ENCODE data around the gene ACY1. TPM values are rescaled to one million over a fixed set of nuclear protein-coding genes. Genes with fewer than 3 reads are reported as not detected.

Gene ACY1
- total and polyA plus RNA-seq, 2 donors (not counting 3 experiments of a cell fraction or from before 2014, with no cell fraction given) = 13.4 to 32.9 TPM

- Histone ChIP-seq H3K27me3 (ENCODE audit: control insufficient read depth in 2 of 2, insufficient read depth in 2 of 2, low read length in 2 of 2) (peaks cover 2 to 5% of the 10 kb centered on the region in 2 experiments), H3K9ac (replicated peaks; ENCODE audit: extremely low read depth, insufficient read depth, low read length) (no peak overlapping the region), H2AFZ (ENCODE audit: low read depth, low read length) (no peak overlapping the region), H3K4me3 (replicated peaks in 1 of 3; ENCODE audit: insufficient read depth in 1 of 3, low read depth in 1 of 3, low read length in 3 of 3) (no peak overlapping the region), H3K4me1 (ENCODE audit: control insufficient read depth, extremely low read depth, insufficient read depth, low read length) (no peaks in the 10 kb centered on the region), H3K79me2 (ENCODE audit: control insufficient read depth, insufficient read depth, low read length) (no peaks in the 10 kb centered on the region), H3K9me3 (replicated peaks; ENCODE audit: control insufficient read depth, insufficient read depth, low read length) (no peaks in the 10 kb centered on the region), H3K9me1 (replicated peaks; ENCODE audit: control insufficient read depth, extremely low read depth, insufficient read depth, low read length) (no peaks in the 10 kb centered on the region), H4K20me1 (replicated peaks; ENCODE audit: control insufficient read depth, extremely low read depth, insufficient read depth, low read length) (no peaks in the 10 kb centered on the region), H3K36me3 (ENCODE audit: control insufficient read depth in 2 of 2, extremely low read depth in 1 of 2, insufficient read depth in 2 of 2, low read length in 2 of 2) (no peaks in the 10 kb centered on the region), H3K4me2 (ENCODE audit: insufficient read depth, low read length) (no peak overlapping the region), H3K27ac (ENCODE audit: insufficient read depth, low read depth, low read length) (no peak overlapping the region)
- no peak for TF ChIP-seq MAX (IDR thresholded peaks at IDR 0.05; ENCODE audit: insufficient read depth, insufficient read length)
- TF ChIP-seq POLR2A (IDR thresholded peaks at IDR 0.05; ENCODE audit: low read depth, low read length) = no peak
- FAIRE-seq (no peak), DNase-seq (ENCODE audit: low read depth, low spot score) (no peak)
- ChIA-PET POLR2A (no interaction called here), CTCF (no interaction called here)
- intact Hi-C loops (cut with micrococcal nuclease) (loop anchor here (10.0 kb wide), 1 partner anchor 564 kb away; the partner anchor contains the start of gene MANF), dilution Hi-C loops (cut with MboI; ENCODE audit: extremely low pct_ligation_motif_present, low sequenced_read_pairs) (no loop called here)
- no TSS peak for BruUV-seq (replicated peaks)
Measured at GRCh38 chr3:51949121-51949520, 34.2 kb upstream of the ACY1 start.

GRCh38 chr3:51950899-51951298, 32.4 kb upstream of the ACY1 start:
- H3K9me3 ChIP-seq (replicated peaks; ENCODE audit: control insufficient read depth, insufficient read depth, low read length) = no peaks in the 10 kb centered on the region
- ChIA-PET CTCF (no interaction called here), POLR2A (no interaction called here)
- dilution Hi-C loops (cut with MboI; ENCODE audit: extremely low pct_ligation_motif_present, low sequenced_read_pairs) (no loop called here), intact Hi-C loops (cut with micrococcal nuclease) (no loop called here)
- FAIRE-seq (no peak), DNase-seq (ENCODE audit: low read depth, low spot score) (no peak)
- H3K79me2 ChIP-seq (ENCODE audit: control insufficient read depth, insufficient read depth, low read length) = no peaks in the 10 kb centered on the region
- no peaks in the 10 kb centered on the region for H3K4me1 ChIP-seq (ENCODE audit: control insufficient read depth, extremely low read depth, insufficient read depth, low read length)
- H3K4me2 ChIP-seq (ENCODE audit: insufficient read depth, low read length) = no peak overlapping the region
- H4K20me1 ChIP-seq (replicated peaks; ENCODE audit: control insufficient read depth, extremely low read depth, insufficient read depth, low read length) = no peaks in the 10 kb centered on the region
- no peak overlapping the region for H3K9ac ChIP-seq (replicated peaks; ENCODE audit: extremely low read depth, insufficient read depth, low read length)
- H3K4me3 ChIP-seq (replicated peaks in 1 of 3; ENCODE audit: insufficient read depth in 1 of 3, low read depth in 1 of 3, low read length in 3 of 3) = no peak overlapping the region
- no peaks in the 10 kb centered on the region for H3K36me3 ChIP-seq (ENCODE audit: control insufficient read depth in 2 of 2, extremely low read depth in 1 of 2, insufficient read depth in 2 of 2, low read length in 2 of 2)
- no TSS peak for BruUV-seq (replicated peaks)
- no peak overlapping the region for H3K27ac ChIP-seq (ENCODE audit: insufficient read depth, low read depth, low read length)
- TF ChIP-seq POLR2AphosphoS5 (IDR thresholded peaks at IDR 0.05; ENCODE audit: insufficient read depth, low read depth, low read length) (no peak), GATA2 (IDR thresholded peaks at IDR 0.05; ENCODE audit: insufficient read depth, insufficient read length, low read depth, low read length) (no peak), POLR2A (IDR thresholded peaks at IDR 0.05; ENCODE audit: low read depth, low read length) (no peak), EZH2 (IDR thresholded peaks at IDR 0.05; ENCODE audit: borderline replicate concordance, low read depth, low read length, severe bottlenecking) (no peak), CTCF (IDR thresholded peaks at IDR 0.05; ENCODE audit: extremely low read depth in 1 of 2, insufficient read depth in 1 of 2, low read depth in 1 of 2, low read length in 2 of 2) (no peak), JUN (IDR thresholded peaks at IDR 0.05; ENCODE audit: borderline replicate concordance, insufficient read depth, insufficient read length, low read depth) (no peak), FOS (IDR thresholded peaks at IDR 0.05; ENCODE audit: borderline replicate concordance, insufficient read depth, low read length) (no peak), MYC (IDR thresholded peaks at IDR 0.05; ENCODE audit: low read depth, low read length) (no peak), MAX (IDR thresholded peaks at IDR 0.05; ENCODE audit: insufficient read depth, insufficient read length) (no peak)
- H3K27me3 ChIP-seq (ENCODE audit: control insufficient read depth in 2 of 2, insufficient read depth in 2 of 2, low read length in 2 of 2) = peaks cover 7 to 13% of the 10 kb centered on the region in 2 experiments
- no peaks in the 10 kb centered on the region for H3K9me1 ChIP-seq (replicated peaks; ENCODE audit: control insufficient read depth, extremely low read depth, insufficient read depth, low read length)
- H2AFZ ChIP-seq (ENCODE audit: low read depth, low read length) = no peak overlapping the region

All from endothelial cell of umbilical vein (primary cell).